ENCODE data around the gene LTB4R. TPM values are rescaled to one million over a fixed set of nuclear protein-coding genes. Genes with fewer than 3 reads are reported as not detected.

Gene LTB4R
- total RNA-seq, 2 donors from 2014 or later = 11.8 to 14.2 TPM

GRCh38 chr14:24264298-24264697 is 47.0 kb upstream of the LTB4R start:
- intact Hi-C loops (cut with DNase I) = no loop called here
- no peaks in the 10 kb centered on the region for H3K4me1 ChIP-seq (replicated peaks)
- 28% methylated on average over 6 of the region's 6 CpGs for WGBS
- no peaks in the 10 kb centered on the region for H3K27me3 ChIP-seq (replicated peaks; ENCODE audit: insufficient read depth)
- H3K4me3 ChIP-seq = no peak overlapping the region
- peak overlapping the region in 1 of 2 donors; percentile 1 for H3K27ac ChIP-seq
- no peak for DNase-seq (ENCODE audit: low spot score)
- TF ChIP-seq, protein P1, sequence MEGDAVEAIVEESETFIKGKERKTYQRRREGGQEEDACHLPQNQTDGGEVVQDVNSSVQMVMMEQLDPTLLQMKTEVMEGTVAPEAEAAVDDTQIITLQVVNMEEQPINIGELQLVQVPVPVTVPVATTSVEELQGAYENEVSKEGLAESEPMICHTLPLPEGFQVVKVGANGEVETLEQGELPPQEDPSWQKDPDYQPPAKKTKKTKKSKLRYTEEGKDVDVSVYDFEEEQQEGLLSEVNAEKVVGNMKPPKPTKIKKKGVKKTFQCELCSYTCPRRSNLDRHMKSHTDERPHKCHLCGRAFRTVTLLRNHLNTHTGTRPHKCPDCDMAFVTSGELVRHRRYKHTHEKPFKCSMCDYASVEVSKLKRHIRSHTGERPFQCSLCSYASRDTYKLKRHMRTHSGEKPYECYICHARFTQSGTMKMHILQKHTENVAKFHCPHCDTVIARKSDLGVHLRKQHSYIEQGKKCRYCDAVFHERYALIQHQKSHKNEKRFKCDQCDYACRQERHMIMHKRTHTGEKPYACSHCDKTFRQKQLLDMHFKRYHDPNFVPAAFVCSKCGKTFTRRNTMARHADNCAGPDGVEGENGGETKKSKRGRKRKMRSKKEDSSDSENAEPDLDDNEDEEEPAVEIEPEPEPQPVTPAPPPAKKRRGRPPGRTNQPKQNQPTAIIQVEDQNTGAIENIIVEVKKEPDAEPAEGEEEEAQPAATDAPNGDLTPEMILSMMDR (IDR thresholded peaks at IDR 0.05) = no peak
- TF ChIP-seq POLR2A (IDR thresholded peaks at IDR 0.05) (no peak), POLR2AphosphoS5 (IDR thresholded peaks at IDR 0.05) (no peak)
- peaks cover 0 to 6% of the 10 kb centered on the region in 2 donors for H3K36me3 ChIP-seq
- no peaks in the 10 kb centered on the region for H3K9me3 ChIP-seq

- Histone ChIP-seq H3K27me3 (replicated peaks; ENCODE audit: insufficient read depth) (no peaks in the 10 kb centered on the region), H3K9me3 (no peaks in the 10 kb centered on the region), H3K27ac (no peak overlapping the region), H3K4me3 (no peak overlapping the region), H3K36me3 (peaks cover 0 to 6% of the 10 kb centered on the region in 2 donors), H3K4me1 (replicated peaks) (no peaks in the 10 kb centered on the region)
- WGBS = 91% methylated on average over 18 of the region's 18 CpGs
- TF ChIP-seq, protein P1 (IDR thresholded peaks at IDR 0.05) = no peak
- TF ChIP-seq POLR2AphosphoS5 (IDR thresholded peaks at IDR 0.05) (no peak), POLR2A (IDR thresholded peaks at IDR 0.05) (no peak)
- DNase-seq (ENCODE audit: low spot score) = no peak
- intact Hi-C loops (cut with DNase I) = no loop called here
These were observed 44.7 kb upstream of the LTB4R start for GRCh38 chr14:24266344-24267244.

DNA sequence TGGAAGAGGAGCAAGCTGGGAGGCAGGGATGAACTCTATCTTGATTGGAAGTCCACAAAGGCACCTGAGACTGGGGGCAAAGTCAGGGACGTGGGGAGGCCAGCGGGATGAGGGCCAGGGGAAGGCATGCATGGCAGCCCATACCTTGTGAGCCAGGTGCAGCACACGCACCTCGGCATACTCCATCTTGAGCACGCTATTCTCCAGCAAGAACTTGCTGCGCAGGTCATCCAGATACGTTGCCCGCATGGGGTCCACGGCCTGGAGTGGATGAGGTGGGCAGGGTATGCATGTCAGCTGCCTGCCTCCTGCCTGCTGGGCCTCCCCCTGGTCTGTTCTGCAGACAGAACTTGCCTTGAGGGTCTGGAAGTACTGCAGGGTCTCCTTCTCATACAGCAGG is 43.8 kb upstream of the LTB4R start:
- TF ChIP-seq, protein P1 (IDR thresholded peaks at IDR 0.05) = no peak
- TF ChIP-seq POLR2AphosphoS5 (IDR thresholded peaks at IDR 0.05) = no peak
- TF ChIP-seq POLR2A (IDR thresholded peaks at IDR 0.05) = no peak
- H3K27me3 ChIP-seq (replicated peaks; ENCODE audit: insufficient read depth) = no peaks in the 10 kb centered on the region
- H3K4me1 ChIP-seq (replicated peaks) = no peaks in the 10 kb centered on the region
- intact Hi-C loops (cut with DNase I) = no loop called here
- H3K27ac ChIP-seq = no peak overlapping the region
- H3K4me3 ChIP-seq = no peak overlapping the region
- peaks cover 0 to 6% of the 10 kb centered on the region in 2 donors for H3K36me3 ChIP-seq
- H3K9me3 ChIP-seq = no peaks in the 10 kb centered on the region
- 91% methylated on average over 9 of the region's 9 CpGs for WGBS
- DNase-seq (ENCODE audit: low spot score) = no peak

DNA sequence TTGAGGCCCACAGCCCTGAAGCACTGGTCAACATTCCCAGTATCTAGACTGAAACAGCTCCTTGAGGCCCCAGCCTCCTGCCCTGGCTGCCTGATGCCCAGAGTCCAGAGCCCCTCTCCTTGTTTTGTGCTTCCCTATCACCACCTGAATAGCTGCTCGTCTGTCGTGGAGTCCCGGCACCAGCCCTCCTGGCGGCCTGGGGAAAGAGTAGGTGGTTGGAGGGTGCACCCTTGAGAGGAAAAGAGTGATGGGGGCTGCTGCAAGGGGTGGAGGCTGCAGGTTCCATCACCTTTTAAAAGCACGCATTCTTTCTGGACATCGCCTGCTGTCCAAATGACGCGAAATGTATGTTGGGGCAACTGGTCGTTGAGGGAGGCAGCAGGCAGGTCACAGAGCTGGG is 43.1 kb upstream of the LTB4R start:
- WGBS = 83% methylated on average over 9 of the region's 9 CpGs
- TF ChIP-seq, protein P1 (IDR thresholded peaks at IDR 0.05) = no peak
- TF ChIP-seq POLR2A (IDR thresholded peaks at IDR 0.05) (no peak), POLR2AphosphoS5 (IDR thresholded peaks at IDR 0.05) (no peak)
- DNase-seq (ENCODE audit: low spot score) = no peak
- Histone ChIP-seq H3K4me1 (replicated peaks) (no peaks in the 10 kb centered on the region), H3K27ac (no peak overlapping the region), H3K27me3 (replicated peaks; ENCODE audit: insufficient read depth) (no peaks in the 10 kb centered on the region), H3K9me3 (no peaks in the 10 kb centered on the region), H3K4me3 (no peak overlapping the region), H3K36me3 (peaks cover 0 to 6% of the 10 kb centered on the region in 2 donors)
- intact Hi-C loops (cut with DNase I) = no loop called here

DNA sequence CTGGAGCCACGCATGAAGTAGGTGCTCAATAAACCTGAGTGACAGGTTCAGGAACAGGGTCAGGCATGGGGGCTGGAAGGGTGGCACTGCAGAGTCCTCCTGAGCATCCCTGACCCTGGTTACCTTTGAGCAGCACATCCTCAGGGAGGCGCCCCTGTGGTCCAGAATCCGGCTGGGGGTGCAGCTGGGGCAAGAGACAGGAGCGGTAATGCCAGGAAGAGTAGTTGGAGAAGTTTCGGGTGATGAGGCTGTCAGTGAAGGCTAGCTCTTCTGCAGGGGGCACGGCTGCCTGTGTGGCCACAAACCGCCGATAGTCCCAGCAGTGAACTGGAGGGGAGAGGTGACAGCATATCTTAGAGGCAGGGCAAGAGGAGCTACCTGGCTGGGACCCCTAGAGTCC is 41.9 kb upstream of the LTB4R start:
- WGBS = 95% methylated on average over 8 of the region's 8 CpGs
- intact Hi-C loops (cut with DNase I) = no loop called here
- Histone ChIP-seq H3K36me3 (peaks cover 0 to 6% of the 10 kb centered on the region in 2 donors), H3K27me3 (replicated peaks; ENCODE audit: insufficient read depth) (no peaks in the 10 kb centered on the region), H3K9me3 (no peaks in the 10 kb centered on the region), H3K4me1 (replicated peaks) (no peaks in the 10 kb centered on the region), H3K4me3 (no peak overlapping the region), H3K27ac (no peak overlapping the region)
- DNase-seq (ENCODE audit: low spot score) = no peak
- TF ChIP-seq, protein P1 (IDR thresholded peaks at IDR 0.05) = no peak
- no peak for TF ChIP-seq POLR2AphosphoS5 (IDR thresholded peaks at IDR 0.05)
- no peak for TF ChIP-seq POLR2A (IDR thresholded peaks at IDR 0.05)

Data from prostate gland (tissue), 2 donors.